ENCODE results near the gene MSS51. TPM values are rescaled to one million over a fixed set of nuclear protein-coding genes. Genes with fewer than 3 reads are reported as not detected.
A peak's percentile ranks its signal among the peaks of the same experiment; 100 is the strongest.

Gene MSS51
- total RNA-seq, 2 experiments from 2014 or later, result 4.0 to 4.8 TPM

GRCh38 chr10:73439605-73440312, 6.4 kb upstream of the MSS51 start:
- POLR2A ChIA-PET, result no interaction called here
- ATAC-seq (ENCODE audit: low read depth), result no peak
- H3K36me3 Mint-ChIP-seq, result peaks cover 18% of the 10 kb centered on the region
- H3K9me3 Mint-ChIP-seq, result no peaks in the 10 kb centered on the region
- no peaks in the 10 kb centered on the region for H3K27me3 Mint-ChIP-seq
- DNase-seq, result no peak
- no peak overlapping the region for H3K27ac Mint-ChIP-seq
- peaks cover 1% of the 10 kb centered on the region for H3K4me1 Mint-ChIP-seq
- no peak overlapping the region for H3K4me3 Mint-ChIP-seq

DNA sequence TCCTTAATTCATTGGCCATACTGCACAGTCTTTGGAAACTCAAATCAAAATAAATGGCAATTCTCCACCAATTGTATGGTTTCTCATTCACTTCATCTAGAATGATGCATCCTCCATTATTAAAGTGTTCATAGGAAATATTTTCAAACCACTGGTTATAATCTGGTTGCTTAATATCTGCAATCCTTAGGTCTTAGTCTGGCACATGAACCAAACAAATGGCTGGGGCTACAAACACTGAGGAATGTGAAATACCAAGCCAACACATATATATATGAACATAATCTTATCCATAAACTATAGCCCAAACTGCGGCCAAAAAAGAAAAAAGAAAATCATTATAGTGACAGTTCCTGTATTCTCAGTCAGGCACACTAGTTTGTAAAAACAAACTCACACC, 5.7 kb upstream of the MSS51 start:
- Mint-ChIP-seq H3K27ac (no peak overlapping the region), H3K4me3 (no peak overlapping the region), H3K4me1 (peaks cover 1% of the 10 kb centered on the region), H3K27me3 (no peaks in the 10 kb centered on the region), H3K36me3 (peaks cover 19% of the 10 kb centered on the region), H3K9me3 (no peaks in the 10 kb centered on the region)
- ATAC-seq (ENCODE audit: low read depth) (no peak), DNase-seq (no peak)
- POLR2A ChIA-PET, result no interaction called here

DNA sequence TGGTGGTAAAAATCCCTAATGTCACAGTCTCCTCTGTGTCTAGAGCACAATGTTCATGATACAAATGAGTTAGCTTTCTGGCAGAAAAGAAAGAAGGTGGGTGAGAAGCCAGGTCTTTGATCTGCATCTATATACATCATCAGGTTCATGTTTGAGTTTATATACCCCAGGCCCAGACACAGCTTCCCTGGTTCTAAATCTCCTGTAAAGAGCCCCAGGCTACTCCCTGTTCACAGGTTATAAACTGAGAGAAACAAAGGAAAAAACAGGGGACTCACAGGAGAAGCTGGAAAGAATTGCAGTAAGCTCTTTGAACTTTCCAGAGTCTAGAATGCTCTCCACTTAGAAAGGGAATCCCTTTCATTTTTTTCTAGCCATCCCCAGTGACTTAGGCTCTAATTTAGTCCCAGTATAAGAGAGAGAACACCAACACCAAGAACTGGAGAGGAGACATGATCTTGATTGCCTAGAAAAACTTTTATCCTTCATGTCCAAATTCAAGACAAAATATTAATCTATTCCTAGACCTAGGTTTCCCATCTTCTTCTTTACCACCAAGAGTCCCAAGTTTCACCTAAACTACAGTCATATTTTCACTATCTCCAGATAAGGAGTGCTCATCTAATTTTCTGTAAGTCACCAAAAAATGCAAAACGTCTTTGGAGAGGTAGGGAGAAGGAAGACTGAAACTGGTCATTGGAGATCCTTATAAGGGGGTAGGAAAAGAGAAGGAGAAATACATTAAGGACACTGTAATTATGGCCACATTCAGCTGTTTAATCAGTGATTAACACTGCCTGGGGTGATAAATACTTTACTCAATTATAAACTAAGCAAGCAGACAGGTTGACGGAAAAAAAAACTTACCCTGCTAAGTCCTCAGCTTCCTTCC, 469 bp downstream of the MSS51 start:
- POLR2A ChIA-PET, result no interaction called here
- ATAC-seq (ENCODE audit: low read depth) (no peak), DNase-seq (no peak)
- Mint-ChIP-seq H3K4me1 (peaks cover 10% of the 10 kb centered on the region), H3K36me3 (peaks cover 20% of the 10 kb centered on the region), H3K9me3 (no peaks in the 10 kb centered on the region), H3K27ac (no peak overlapping the region), H3K27me3 (no peaks in the 10 kb centered on the region), H3K4me3 (no peak overlapping the region)

GRCh38 chr10:73426318-73426717, 7.0 kb downstream of the MSS51 start:
- no peaks in the 10 kb centered on the region for H3K4me1 Mint-ChIP-seq
- POLR2A ChIA-PET, result no interaction called here
- H3K9me3 Mint-ChIP-seq, result no peaks in the 10 kb centered on the region
- no peak overlapping the region for H3K4me3 Mint-ChIP-seq
- DNase-seq, result no peak
- peaks cover 36% of the 10 kb centered on the region for H3K36me3 Mint-ChIP-seq
- no peak for ATAC-seq (ENCODE audit: low read depth)
- no peak overlapping the region for H3K27ac Mint-ChIP-seq
- H3K27me3 Mint-ChIP-seq, result no peaks in the 10 kb centered on the region

GRCh38 chr10:73424478-73424877, 8.9 kb downstream of the MSS51 start:
- ATAC-seq (ENCODE audit: low read depth) (no peak), DNase-seq (no peak)
- POLR2A ChIA-PET, result interaction anchor here (0.8 kb wide), 1 partner anchor 52 kb away, joined by 4 read pairs; no protein-coding TSS in a partner anchor
- no peaks in the 10 kb centered on the region for H3K9me3 Mint-ChIP-seq
- H3K27me3 Mint-ChIP-seq, result no peaks in the 10 kb centered on the region
- peaks cover 29% of the 10 kb centered on the region for H3K36me3 Mint-ChIP-seq
- no peak overlapping the region for H3K4me3 Mint-ChIP-seq
- no peak overlapping the region for H3K27ac Mint-ChIP-seq
- no peaks in the 10 kb centered on the region for H3K4me1 Mint-ChIP-seq

DNA sequence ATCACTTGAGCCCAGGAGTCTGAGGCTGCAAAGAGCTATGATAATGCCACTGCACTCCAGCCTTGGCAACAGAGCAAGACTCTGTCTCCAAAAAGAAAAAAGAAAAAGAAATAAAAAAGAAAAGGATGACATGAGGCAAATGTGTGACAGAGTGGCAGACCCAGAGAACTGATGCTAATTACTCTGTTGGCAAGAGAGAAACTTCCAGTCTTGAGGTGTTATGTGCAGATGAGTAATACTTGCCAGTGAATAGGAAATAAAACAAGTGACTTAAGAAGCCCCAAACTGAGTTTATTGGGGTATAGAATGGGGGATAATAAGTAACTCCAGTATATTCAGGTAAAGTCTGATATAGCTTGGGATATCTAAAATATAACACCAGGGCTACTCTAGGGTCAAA, 10.1 kb downstream of the MSS51 start:
- Mint-ChIP-seq H3K4me1 (no peaks in the 10 kb centered on the region), H3K36me3 (peaks cover 29% of the 10 kb centered on the region), H3K9me3 (no peaks in the 10 kb centered on the region), H3K27ac (no peak overlapping the region), H3K27me3 (no peaks in the 10 kb centered on the region), H3K4me3 (no peak overlapping the region)
- ATAC-seq (ENCODE audit: low read depth), result no peak
- no peak for DNase-seq
- POLR2A ChIA-PET, result no interaction called here

GRCh38 chr10:73416571-73416970, 16.8 kb downstream of the MSS51 start:
- POLR2A ChIA-PET, result no interaction called here
- no peaks in the 10 kb centered on the region for H3K9me3 Mint-ChIP-seq
- H3K4me1 Mint-ChIP-seq, result peaks cover 13% of the 10 kb centered on the region
- ATAC-seq (ENCODE audit: low read depth) (no peak), DNase-seq (no peak)
- no peak overlapping the region for H3K4me3 Mint-ChIP-seq
- peaks cover 2% of the 10 kb centered on the region for H3K27me3 Mint-ChIP-seq
- H3K36me3 Mint-ChIP-seq, result peaks cover 4% of the 10 kb centered on the region
- H3K27ac Mint-ChIP-seq, result no peak overlapping the region

DNA sequence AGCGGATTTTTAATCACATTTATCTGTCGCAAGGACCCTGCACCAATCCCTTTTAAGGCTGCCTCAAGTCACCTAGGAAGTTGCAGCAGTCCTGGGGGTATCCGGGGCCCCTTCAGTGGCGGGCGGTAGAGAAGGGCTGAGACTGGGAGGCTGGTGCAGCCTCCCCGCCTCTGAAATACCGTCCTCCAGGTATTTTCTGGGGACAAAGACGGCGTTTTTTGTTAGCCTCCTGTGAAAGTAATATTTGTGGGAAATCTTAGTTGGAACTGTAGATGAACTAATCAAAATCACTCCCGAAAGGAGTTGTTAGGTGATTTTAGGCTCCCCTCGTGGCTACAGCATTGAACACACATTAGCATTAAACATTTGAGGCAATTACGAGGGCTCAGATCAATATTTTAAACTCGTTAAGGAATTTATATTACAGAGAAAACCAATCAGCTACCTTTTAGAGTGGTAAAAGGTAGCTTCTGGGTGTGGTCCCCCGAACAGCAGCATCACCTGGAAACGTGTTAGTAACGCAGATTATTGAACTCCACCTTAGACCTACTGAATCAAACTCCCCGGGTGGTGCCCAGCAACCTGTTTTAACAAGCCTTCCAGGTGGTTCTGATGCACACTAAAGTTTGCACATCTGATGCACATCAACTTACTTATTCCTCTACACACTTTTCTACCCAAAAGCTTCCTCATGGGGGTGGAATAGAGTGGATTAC, 19.0 kb downstream of the MSS51 start:
- no peak for DNase-seq
- Mint-ChIP-seq H3K9me3 (no peaks in the 10 kb centered on the region), H3K27ac (peak overlapping the region; percentile 58), H3K4me1 (peaks cover 24% of the 10 kb centered on the region), H3K27me3 (peaks cover 2% of the 10 kb centered on the region), H3K4me3 (peak overlapping the region; percentile 94), H3K36me3 (peaks cover 16% of the 10 kb centered on the region)
- POLR2A ChIA-PET, result interaction anchor here (1.0 to 2.3 kb wide), 3 partner anchors 81 to 167 kb away, joined by 4 to 11 read pairs (median 8); partner anchors contain the start of genes DNAJC9 and PPP3CB
- peak; percentile 44 for ATAC-seq (ENCODE audit: low read depth)

GRCh38 chr10:73413528-73414229, 19.7 kb downstream of the MSS51 start, which contains the start of gene ANXA7:
TSS of gene ANXA7 (minus strand) at chr10:73414058. CDS start at chr10:73400856, 13,202 bp downstream.
- POLR2A ChIA-PET, result interaction anchor here (0.9 to 2.3 kb wide), 5 partner anchors 55 to 169 kb away, joined by 6 to 11 read pairs (median 8); partner anchors contain the start of genes CFAP70, DNAJC9, MRPS16 and PPP3CB
- DNase-seq (peak; percentile 92), ATAC-seq (ENCODE audit: low read depth) (peak; percentile 97)
- Mint-ChIP-seq H3K4me1 (peaks cover 31% of the 10 kb centered on the region), H3K4me3 (peak within 1 kb of the TSS; percentile 94), H3K27me3 (peaks cover 2% of the 10 kb centered on the region), H3K9me3 (no peaks in the 10 kb centered on the region), H3K27ac (peak within 1 kb of the TSS; percentile 90), H3K36me3 (peaks cover 20% of the 10 kb centered on the region)

GRCh38 chr10:73413108-73413527, 20.2 kb downstream of the MSS51 start:
- Mint-ChIP-seq H3K4me3 (peak overlapping the region; percentile 94), H3K36me3 (peaks cover 20% of the 10 kb centered on the region), H3K4me1 (peaks cover 31% of the 10 kb centered on the region), H3K27me3 (peaks cover 2% of the 10 kb centered on the region), H3K9me3 (no peaks in the 10 kb centered on the region), H3K27ac (peak overlapping the region; percentile 90)
- POLR2A ChIA-PET, result interaction anchor here (0.9 to 2.3 kb wide), 6 partner anchors 23 to 168 kb away, joined by 6 to 11 read pairs (median 8); partner anchors contain the start of genes CFAP70, DNAJC9, MRPS16 and PPP3CB
- no peak for DNase-seq
- peak; percentile 34 for ATAC-seq (ENCODE audit: low read depth)

DNA sequence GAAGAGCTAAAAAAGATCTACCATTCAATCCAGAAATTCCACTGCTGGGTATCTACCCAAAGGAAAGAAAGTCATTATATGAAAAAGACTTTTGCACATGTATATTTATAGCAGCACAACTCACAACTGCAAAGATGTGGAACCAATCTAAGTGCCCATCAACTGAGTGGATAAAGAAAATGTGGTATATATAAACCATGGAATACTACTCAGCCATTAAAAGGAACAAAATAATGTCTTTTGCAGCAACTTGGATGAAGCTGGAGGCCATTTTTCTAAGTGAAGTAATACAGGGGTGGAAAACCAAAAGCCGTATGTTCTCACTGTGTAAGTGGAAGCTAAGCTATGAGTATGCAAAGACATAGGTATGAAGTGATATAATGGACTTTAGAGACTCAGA, 22.5 kb downstream of the MSS51 start:
- no peak overlapping the region for H3K4me3 Mint-ChIP-seq
- H3K27me3 Mint-ChIP-seq, result peaks cover 2% of the 10 kb centered on the region
- POLR2A ChIA-PET, result interaction anchor here (0.6 to 0.7 kb wide), 2 partner anchors 68 to 1564 kb away, joined by 5 read pairs; no protein-coding TSS in a partner anchor
- H3K27ac Mint-ChIP-seq, result no peak overlapping the region
- H3K36me3 Mint-ChIP-seq, result peaks cover 27% of the 10 kb centered on the region
- peaks cover 32% of the 10 kb centered on the region for H3K4me1 Mint-ChIP-seq
- H3K9me3 Mint-ChIP-seq, result no peaks in the 10 kb centered on the region
- ATAC-seq (ENCODE audit: low read depth) (no peak), DNase-seq (no peak)

- Mint-ChIP-seq H3K27ac (no peak overlapping the region), H3K27me3 (no peaks in the 10 kb centered on the region), H3K9me3 (no peaks in the 10 kb centered on the region), H3K4me3 (no peak overlapping the region), H3K4me1 (peaks cover 26% of the 10 kb centered on the region), H3K36me3 (peaks cover 29% of the 10 kb centered on the region)
- POLR2A ChIA-PET, result no interaction called here
- DNase-seq, result no peak
- no peak for ATAC-seq (ENCODE audit: low read depth)
Measured at GRCh38 chr10:73408978-73409521, 24.3 kb downstream of the MSS51 start.
